Lower leg skin (tissue), 3 donors: Measurements from ENCODE around the gene SCYL1.

Experiments used
- POLR2A ChIP-seq, 2 donors: fragments of 450-650 bp; IDR thresholded peaks; one replicate each; pipeline ENCODE4 v1.6.1; 2016 to 2017; ENCODE audit warnings: antibody characterized with exemption in 2 of 2, mild to moderate bottlenecking in 1 of 2, moderate library complexity in 1 of 2
- TF ChIP-seq, protein P1 (sequence below), 3 donors: fragments of 450-650 bp; IDR thresholded peaks; one replicate each; pipeline ENCODE4 v1.5.1; 2016; ENCODE audit warnings: antibody characterized with exemption in 3 of 3, mild to moderate bottlenecking in 3 of 3, moderate library complexity in 2 of 3

DNA sequence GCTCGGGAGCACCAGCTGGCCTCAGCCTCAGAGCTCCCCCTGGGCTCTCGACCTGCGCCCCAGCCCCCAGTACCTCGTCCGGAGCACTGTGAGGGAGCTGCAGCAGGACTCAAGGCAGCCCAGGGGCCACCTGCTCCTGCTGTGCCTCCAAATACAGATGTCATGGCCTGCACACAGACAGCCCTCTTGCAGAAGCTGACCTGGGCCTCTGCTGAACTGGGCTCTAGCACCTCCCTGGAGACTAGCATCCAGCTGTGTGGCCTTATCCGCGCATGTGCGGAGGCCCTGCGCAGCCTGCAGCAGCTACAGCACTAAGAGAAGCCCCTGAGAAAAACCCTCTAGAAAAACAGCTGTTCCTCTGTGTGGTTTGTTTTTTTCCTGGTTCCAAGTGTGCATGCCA, 46.5 kb downstream of the SCYL1 start:
- TF ChIP-seq, protein P1, sequence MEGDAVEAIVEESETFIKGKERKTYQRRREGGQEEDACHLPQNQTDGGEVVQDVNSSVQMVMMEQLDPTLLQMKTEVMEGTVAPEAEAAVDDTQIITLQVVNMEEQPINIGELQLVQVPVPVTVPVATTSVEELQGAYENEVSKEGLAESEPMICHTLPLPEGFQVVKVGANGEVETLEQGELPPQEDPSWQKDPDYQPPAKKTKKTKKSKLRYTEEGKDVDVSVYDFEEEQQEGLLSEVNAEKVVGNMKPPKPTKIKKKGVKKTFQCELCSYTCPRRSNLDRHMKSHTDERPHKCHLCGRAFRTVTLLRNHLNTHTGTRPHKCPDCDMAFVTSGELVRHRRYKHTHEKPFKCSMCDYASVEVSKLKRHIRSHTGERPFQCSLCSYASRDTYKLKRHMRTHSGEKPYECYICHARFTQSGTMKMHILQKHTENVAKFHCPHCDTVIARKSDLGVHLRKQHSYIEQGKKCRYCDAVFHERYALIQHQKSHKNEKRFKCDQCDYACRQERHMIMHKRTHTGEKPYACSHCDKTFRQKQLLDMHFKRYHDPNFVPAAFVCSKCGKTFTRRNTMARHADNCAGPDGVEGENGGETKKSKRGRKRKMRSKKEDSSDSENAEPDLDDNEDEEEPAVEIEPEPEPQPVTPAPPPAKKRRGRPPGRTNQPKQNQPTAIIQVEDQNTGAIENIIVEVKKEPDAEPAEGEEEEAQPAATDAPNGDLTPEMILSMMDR (IDR thresholded peaks at IDR 0.05): no peak
- TF ChIP-seq POLR2A (IDR thresholded peaks at IDR 0.05): no peak
